Caco-2 (cell line): ENCODE data around the gene MYBPC3. TPM values are rescaled to one million over a fixed set of nuclear protein-coding genes. Genes with fewer than 3 reads are reported as not detected.

Source experiments
- BruUV-seq: library from RNA; stranded (reverse); fragments of 400-500 nt; replicated peaks from 2 replicates; lab custom pipeline; 2021; lab: Mats Ljungman, UMichigan
- CTCF ChIA-PET: fragments of 300-600 bp; sonication (Branson Sonifier 250); formaldehyde crosslinking; loops from one replicate; lab custom pipeline; 2022; ENCODE audit warnings: antibody characterized with exemption; lab: Charles Lee
- POLR2A ChIA-PET: fragments of 300-600 bp; sonication (Branson Sonifier 250); formaldehyde crosslinking; loops from one replicate; lab custom pipeline; 2022; ENCODE audit warnings: antibody characterized with exemption; lab: Charles Lee
- DNase-seq, 2 experiments: peaks; one replicate each; pipeline versions ENCODE4 v3.0.0 to v3.0.0-alpha.2; 2020 to 2022
- H3K27me3 ChIP-seq: replicated peaks from 2 replicates; pipeline ENCODE4 v1.6.0; 2011; ENCODE audit warnings: low read length; ENCODE audit not compliant: control insufficient read depth, insufficient read depth
- H3K36me3 ChIP-seq: 2 replicates; pipeline ENCODE4 v1.5.1; 2011; ENCODE audit warnings: low read length; ENCODE audit not compliant: control insufficient read depth, insufficient read depth
- H3K4me1 ChIP-seq: fragments of 250-450 bp; sonication (Bioruptor Pico); 2 replicates; pipeline ENCODE4 v1.5.1; 2020; ENCODE audit warnings: mild to moderate bottlenecking
- H3K4me3 ChIP-seq: 2 replicates; pipeline ENCODE4 v1.5.1; 2011; ENCODE audit warnings: low read depth, mild to moderate bottlenecking, control low read depth, low read length
- H3K9me3 ChIP-seq: fragments of 250-450 bp; sonication (Bioruptor Pico); 2 replicates; pipeline ENCODE4 v1.5.1; 2020; ENCODE audit warnings: mild to moderate bottlenecking, moderate library complexity
- H3K27ac Mint-ChIP-seq: one replicate; pipeline ENCODE4 v1.8.0; 2022; ENCODE audit warnings: mixed read lengths; ENCODE audit not compliant: unreplicated experiment
- H3K27me3 Mint-ChIP-seq: one replicate; pipeline ENCODE4 v1.8.0; 2022; ENCODE audit warnings: mixed read lengths; ENCODE audit not compliant: insufficient read depth, unreplicated experiment
- H3K36me3 Mint-ChIP-seq: one replicate; pipeline ENCODE4 v1.8.0; 2022; ENCODE audit warnings: mild to moderate bottlenecking, mixed read lengths; ENCODE audit not compliant: insufficient read depth, unreplicated experiment
- H3K4me1 Mint-ChIP-seq: one replicate; pipeline ENCODE4 v1.8.0; 2022; ENCODE audit warnings: low read depth, mixed read lengths; ENCODE audit not compliant: unreplicated experiment
- H3K4me3 Mint-ChIP-seq: one replicate; pipeline ENCODE4 v1.8.0; 2022; ENCODE audit warnings: mild to moderate bottlenecking, moderate library complexity, mixed read lengths; ENCODE audit not compliant: unreplicated experiment
- H3K9me3 Mint-ChIP-seq: one replicate; pipeline ENCODE4 v1.8.0; 2022; ENCODE audit warnings: mixed read lengths; ENCODE audit not compliant: unreplicated experiment
- intact Hi-C: fragments of 100-400 bp; cut with micrococcal nuclease; formaldehyde crosslinking; loops from one replicate; pipeline ENCODE4 v1.10.0; 2022; ENCODE audit not compliant: unreplicated experiment
- total RNA-seq: library from RNA; stranded (reverse); gene quantifications from 2 replicates; pipeline ENCODE4 v1.2.3, GENCODE V29; 2022
- TF ChIP-seq, protein P1 (sequence below), 2 experiments: fragments of 200-600 bp in 1 of 2; IDR thresholded peaks; 1 replicate in 1 of 2; 2 replicates in 1 of 2; pipeline versions ENCODE4 v1.5.1 to v1.8.0; 2011 to 2022; ENCODE audit warnings: antibody characterized with exemption in 1 of 2, control low read depth in 1 of 2, inconsistent platforms in 1 of 2, low read depth in 1 of 2, low read length in 1 of 2, mild to moderate bottlenecking in 1 of 2, moderate library complexity in 1 of 2; ENCODE audit not compliant: insufficient read depth in 1 of 2, severe bottlenecking in 1 of 2, unreplicated experiment in 1 of 2

Gene MYBPC3
- total RNA-seq, 1 experiment from 2014 or later: not detected

DNA sequence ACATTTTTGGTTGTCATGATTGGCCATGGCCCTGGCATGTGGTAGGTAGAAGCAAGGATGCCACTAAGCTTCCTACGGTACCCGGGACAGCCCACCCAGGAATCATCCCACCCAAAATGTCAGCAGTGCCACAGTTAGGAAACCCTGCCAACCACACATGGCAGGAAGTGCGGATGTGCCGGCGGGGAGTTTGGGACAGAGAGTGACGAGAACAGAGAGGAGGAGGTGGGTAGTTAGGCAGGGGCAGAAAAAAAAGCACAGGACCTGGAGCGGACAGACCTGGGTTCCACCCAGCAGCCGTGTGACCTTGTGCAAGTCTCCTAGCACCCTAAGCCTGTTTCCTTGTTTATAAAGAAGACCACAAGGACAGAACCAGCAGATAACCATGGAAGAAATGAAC lies 22.5 kb upstream of the MYBPC3 start:
- TF ChIP-seq, protein P1, sequence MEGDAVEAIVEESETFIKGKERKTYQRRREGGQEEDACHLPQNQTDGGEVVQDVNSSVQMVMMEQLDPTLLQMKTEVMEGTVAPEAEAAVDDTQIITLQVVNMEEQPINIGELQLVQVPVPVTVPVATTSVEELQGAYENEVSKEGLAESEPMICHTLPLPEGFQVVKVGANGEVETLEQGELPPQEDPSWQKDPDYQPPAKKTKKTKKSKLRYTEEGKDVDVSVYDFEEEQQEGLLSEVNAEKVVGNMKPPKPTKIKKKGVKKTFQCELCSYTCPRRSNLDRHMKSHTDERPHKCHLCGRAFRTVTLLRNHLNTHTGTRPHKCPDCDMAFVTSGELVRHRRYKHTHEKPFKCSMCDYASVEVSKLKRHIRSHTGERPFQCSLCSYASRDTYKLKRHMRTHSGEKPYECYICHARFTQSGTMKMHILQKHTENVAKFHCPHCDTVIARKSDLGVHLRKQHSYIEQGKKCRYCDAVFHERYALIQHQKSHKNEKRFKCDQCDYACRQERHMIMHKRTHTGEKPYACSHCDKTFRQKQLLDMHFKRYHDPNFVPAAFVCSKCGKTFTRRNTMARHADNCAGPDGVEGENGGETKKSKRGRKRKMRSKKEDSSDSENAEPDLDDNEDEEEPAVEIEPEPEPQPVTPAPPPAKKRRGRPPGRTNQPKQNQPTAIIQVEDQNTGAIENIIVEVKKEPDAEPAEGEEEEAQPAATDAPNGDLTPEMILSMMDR (IDR thresholded peaks at IDR 0.05; ENCODE audit: insufficient read depth in 1 of 2, low read depth in 1 of 2, low read length in 1 of 2, severe bottlenecking in 1 of 2, unreplicated experiment in 1 of 2): no peak
- Histone ChIP-seq H3K27me3 (no peaks in the 10 kb centered on the region), H3K36me3 (no peaks in the 10 kb centered on the region), H3K4me3 (no peak overlapping the region), H3K9me3 (no peaks in the 10 kb centered on the region), H3K4me1 (peaks cover 4% of the 10 kb centered on the region; the same call in 1 of the 2 replicates)
- H3K27ac Mint-ChIP-seq: no peak overlapping the region
- BruUV-seq: no TSS peak
- H3K4me1 Mint-ChIP-seq: peaks cover 7% of the 10 kb centered on the region
- CTCF ChIA-PET: interaction anchor here (0.8 to 1.2 kb wide), 3 partner anchors 54 to 478 kb away, joined by 3 to 4 read pairs (median 3); no protein-coding TSS in a partner anchor
- no peak overlapping the region for H3K4me3 Mint-ChIP-seq
- no peak for DNase-seq
- no peaks in the 10 kb centered on the region for H3K36me3 Mint-ChIP-seq
- intact Hi-C loops: loop anchor here (10.0 kb wide), 1 partner anchor 480 kb away; no protein-coding TSS in a partner anchor
- POLR2A ChIA-PET: no interaction called here
- no peaks in the 10 kb centered on the region for H3K27me3 Mint-ChIP-seq
- no peaks in the 10 kb centered on the region for H3K9me3 Mint-ChIP-seq

DNA sequence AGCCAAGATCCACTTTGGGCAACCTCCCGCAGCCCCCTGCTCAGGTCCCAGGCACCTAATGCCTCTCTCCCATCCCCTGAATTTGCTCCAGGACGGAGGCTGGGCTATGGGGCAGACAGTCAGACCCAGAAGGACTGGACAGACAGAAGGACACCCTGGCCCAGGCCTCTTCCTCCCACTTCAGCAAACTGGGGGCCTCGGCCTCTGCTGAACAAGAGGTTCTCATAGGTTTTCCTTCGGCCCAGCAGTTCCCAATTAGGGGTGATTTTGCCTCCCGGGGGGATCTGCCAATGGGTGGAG lies 22.2 kb upstream of the MYBPC3 start:
- BruUV-seq: no TSS peak
- Mint-ChIP-seq H3K27ac (no peak overlapping the region), H3K9me3 (no peaks in the 10 kb centered on the region), H3K4me1 (peaks cover 7% of the 10 kb centered on the region), H3K36me3 (no peaks in the 10 kb centered on the region), H3K4me3 (no peak overlapping the region), H3K27me3 (no peaks in the 10 kb centered on the region)
- H3K9me3 ChIP-seq: no peaks in the 10 kb centered on the region
- TF ChIP-seq, protein P1 (IDR thresholded peaks at IDR 0.05; ENCODE audit: insufficient read depth in 1 of 2, low read depth in 1 of 2, low read length in 1 of 2, severe bottlenecking in 1 of 2, unreplicated experiment in 1 of 2): no peak
- intact Hi-C loops: loop anchor here (1.0 to 10.0 kb wide), 4 partner anchors 34 to 480 kb away; partner anchors contain the start of gene SLC39A13
- H3K36me3 ChIP-seq: no peaks in the 10 kb centered on the region
- CTCF ChIA-PET: interaction anchor here (0.7 to 1.2 kb wide), 7 partner anchors 33 to 479 kb away, joined by 3 to 5 read pairs (median 3); partner anchors contain the start of gene PSMC3
- no peaks in the 10 kb centered on the region for H3K27me3 ChIP-seq
- DNase-seq: no peak
- peaks cover 4% of the 10 kb centered on the region; the same call in 1 of the 2 replicates for H3K4me1 ChIP-seq
- H3K4me3 ChIP-seq: no peak overlapping the region
- POLR2A ChIA-PET: no interaction called here

DNA sequence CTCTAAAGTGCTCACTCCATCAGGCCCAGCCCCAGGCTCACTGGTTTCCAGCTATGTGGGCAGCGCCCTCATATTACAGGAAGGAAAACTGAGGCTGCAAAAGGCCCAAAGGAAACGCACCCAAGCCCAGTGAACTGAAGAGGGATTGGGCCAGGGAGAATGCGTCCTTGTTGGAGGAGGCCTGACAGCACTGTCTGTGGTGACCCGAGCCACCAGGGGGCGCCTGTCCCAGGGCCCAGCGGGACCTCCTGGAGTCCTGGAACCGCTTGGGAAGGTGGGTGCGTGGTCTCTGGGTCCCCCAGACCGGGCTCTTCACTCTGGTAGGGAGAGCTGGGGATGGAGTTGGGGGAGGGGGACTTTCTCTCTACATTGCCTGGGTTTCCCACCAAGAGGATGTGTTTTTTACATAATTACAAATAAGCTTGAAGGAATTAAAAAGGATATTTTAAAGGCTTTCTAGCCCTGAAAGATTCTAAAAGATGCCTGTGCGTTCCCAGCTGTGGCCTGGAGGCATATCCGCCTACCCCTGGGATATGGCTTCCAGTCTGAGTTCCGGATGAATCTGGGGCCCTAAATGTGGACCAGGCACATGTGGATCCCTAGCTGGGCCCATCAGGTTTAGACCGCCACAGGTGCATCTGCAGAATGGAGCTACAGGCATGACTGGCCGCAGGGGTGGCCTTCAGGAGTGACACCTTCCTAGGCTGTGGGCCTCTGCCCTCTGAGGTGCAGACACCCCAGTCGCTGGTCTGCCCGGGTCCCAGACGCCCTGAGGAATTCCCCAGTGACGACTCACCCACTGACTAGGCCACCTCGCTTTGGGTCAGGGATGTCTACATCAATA lies 21.6 kb upstream of the MYBPC3 start:
- H3K9me3 ChIP-seq: no peaks in the 10 kb centered on the region
- H3K4me1 ChIP-seq: peaks cover 4% of the 10 kb centered on the region; the same call in 1 of the 2 replicates
- H3K9me3 Mint-ChIP-seq: no peaks in the 10 kb centered on the region
- no TSS peak for BruUV-seq
- H3K36me3 ChIP-seq: no peaks in the 10 kb centered on the region
- intact Hi-C loops: loop anchor here (1.0 to 10.0 kb wide), 4 partner anchors 34 to 481 kb away; partner anchors contain the start of gene SLC39A13
- DNase-seq: peak; percentile 78 to 88
- H3K4me3 Mint-ChIP-seq: no peak overlapping the region
- CTCF ChIA-PET: interaction anchor here (0.7 to 1.2 kb wide), 7 partner anchors 34 to 479 kb away, joined by 3 to 5 read pairs (median 3); partner anchors contain the start of gene PSMC3
- no peaks in the 10 kb centered on the region for H3K36me3 Mint-ChIP-seq
- no peaks in the 10 kb centered on the region for H3K27me3 Mint-ChIP-seq
- H3K27ac Mint-ChIP-seq: no peak overlapping the region
- POLR2A ChIA-PET: no interaction called here
- TF ChIP-seq, protein P1 (IDR thresholded peaks at IDR 0.05; ENCODE audit: insufficient read depth in 1 of 2, low read depth in 1 of 2, low read length in 1 of 2, severe bottlenecking in 1 of 2, unreplicated experiment in 1 of 2): peak; percentile 95 to 96
- no peaks in the 10 kb centered on the region for H3K27me3 ChIP-seq
- H3K4me1 Mint-ChIP-seq: peaks cover 7% of the 10 kb centered on the region
- H3K4me3 ChIP-seq: no peak overlapping the region
